Activated CD4-positive, alpha-beta T cell treated with anti-CD3 and anti-CD28 coated beads, Interleukin-2, Interleukin-6, amounts not matched to agents 100 ng/mL and 50 ng/mL, durations not matched to agents 16 hours and 8 hours (primary cell): ENCODE results near the gene CAMSAP2.
A peak's percentile ranks its signal among the peaks of the same experiment; 100 is the strongest.

Source experiments
- DNase-seq: peaks from one replicate; pipeline ENCODE4 v3.0.0-alpha.2; 2020

The CAMSAP2 gene

DNA sequence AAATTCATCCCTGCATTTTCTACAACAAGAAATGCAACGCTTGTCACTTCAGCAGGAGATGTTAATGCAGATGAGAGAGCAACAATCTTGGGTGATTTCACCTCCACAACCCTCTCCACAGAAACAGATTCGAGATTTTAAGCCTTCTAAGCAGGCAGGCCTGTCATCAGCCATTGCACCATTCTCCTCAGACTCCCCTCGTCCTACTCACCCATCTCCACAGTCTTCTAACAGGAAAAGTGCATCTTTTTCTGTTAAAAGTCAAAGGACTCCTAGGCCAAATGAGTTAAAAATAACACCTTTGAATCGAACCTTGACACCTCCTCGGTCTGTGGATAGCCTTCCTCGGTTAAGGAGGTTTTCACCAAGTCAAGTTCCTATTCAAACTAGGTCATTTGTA, 110.7 kb downstream of the CAMSAP2 start:
- DNase-seq, result no peak

DNA sequence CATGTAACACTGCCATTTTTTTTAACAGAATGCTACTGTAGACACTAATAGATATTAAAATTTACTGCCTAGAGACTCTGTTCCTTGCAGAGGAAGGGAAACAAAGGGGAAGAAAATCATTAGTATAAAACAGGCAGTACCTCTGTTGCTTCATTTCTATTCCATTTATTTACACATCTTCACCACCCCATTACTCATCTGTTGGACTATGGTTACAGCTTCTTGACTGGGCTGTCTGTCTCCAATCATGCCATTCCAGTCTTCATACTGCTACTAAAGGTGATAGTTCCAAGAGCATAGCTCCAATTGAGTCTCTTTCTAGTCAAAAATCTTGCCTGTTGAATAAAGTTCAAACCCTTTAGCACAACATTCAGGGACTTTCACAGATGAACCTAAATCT, 111.9 kb downstream of the CAMSAP2 start:
- no peak for DNase-seq

DNA sequence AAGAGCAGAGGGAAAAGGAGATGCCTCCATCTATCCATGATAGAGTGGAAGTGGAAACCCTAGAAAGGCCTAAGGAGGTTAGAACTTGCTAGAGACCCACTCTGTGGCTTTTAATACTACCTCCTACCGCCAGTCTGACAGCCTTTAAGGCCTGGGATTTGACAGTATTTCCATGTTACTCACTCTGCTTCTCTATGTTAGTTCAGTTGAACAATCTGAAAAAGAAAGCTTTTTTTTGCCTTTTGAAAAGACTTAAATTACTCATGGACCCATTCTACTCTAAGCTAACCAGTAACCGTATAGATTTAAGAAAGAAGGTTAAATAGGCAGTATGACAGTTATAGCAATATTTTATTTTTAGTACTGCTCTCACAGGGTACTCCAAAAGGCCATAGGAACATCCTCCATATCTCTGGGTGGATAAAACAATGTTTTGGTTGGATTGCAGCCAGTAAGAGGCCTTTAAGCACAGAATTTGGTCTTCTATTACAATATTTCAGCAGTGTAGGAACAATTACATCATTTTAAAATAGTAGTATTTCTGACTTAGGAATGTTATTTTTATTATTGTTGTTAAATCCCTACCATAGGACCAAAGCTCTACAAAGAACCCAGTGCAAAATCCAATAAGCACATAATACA, 118.1 kb downstream of the CAMSAP2 start:
- no peak for DNase-seq

DNA sequence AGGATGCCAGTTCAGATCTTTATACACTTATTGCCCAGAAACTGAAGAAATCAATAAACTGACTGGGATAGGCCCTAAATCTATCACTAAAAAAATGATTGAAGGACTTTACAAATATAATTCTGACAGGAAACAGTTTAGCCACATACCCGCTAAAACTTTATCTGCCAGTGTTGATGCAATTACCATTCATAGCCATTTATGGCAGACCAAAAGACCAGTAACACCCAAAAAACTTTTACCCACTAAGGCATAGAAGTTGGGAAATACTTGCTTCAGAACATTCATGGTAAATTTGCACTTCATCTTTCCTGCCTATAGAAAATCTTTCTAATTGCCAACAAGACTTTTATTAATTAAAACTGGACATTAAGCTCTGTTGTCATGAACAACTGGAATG, 119.1 kb downstream of the CAMSAP2 start:
- no peak for DNase-seq

DNA sequence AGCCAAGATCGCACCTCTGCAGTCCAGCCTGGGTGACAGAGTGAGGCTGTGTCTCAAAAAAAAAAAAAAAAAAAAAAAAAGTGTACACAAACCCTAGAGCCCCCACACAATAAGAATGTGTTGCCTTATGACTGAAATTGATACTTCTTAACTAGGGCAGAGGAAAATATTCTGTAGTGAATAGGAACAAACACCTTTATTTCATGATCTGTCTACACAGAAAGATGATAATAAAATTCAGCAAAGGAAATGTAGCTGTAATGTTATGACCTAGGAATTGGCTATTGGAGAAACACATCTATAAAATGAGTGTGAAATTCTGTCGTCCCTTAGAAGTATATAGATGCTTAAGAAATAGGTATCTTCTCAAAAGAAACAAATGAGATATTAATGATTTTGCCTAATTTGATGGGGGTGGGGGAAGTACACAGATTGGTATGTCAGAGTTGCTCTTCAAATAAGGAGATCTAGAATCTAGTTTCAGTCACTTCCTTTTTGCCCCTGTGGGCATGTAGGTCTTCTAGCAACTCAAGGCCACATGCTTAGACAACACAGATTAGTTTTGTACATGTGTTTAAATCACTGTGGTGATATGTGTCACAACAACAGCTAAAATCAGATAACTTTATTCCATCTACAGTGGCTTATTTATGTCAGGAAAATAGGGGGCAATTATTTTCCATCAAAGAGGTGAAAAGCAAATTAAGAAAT, 123.4 kb downstream of the CAMSAP2 start:
- no peak for DNase-seq

- DNase-seq, result no peak
Observed at GRCh38 chr1:200862713-200863415, 124.2 kb downstream of the CAMSAP2 start.

GRCh38 chr1:200866116-200866515, 127.4 kb downstream of the CAMSAP2 start:
- DNase-seq, result no peak

- DNase-seq, result peak; percentile 68
Observed at GRCh38 chr1:200866521-200866920, 127.8 kb downstream of the CAMSAP2 start.

- DNase-seq, result no peak
Observed at GRCh38 chr1:200867018-200867811, 128.5 kb downstream of the CAMSAP2 start.

DNA sequence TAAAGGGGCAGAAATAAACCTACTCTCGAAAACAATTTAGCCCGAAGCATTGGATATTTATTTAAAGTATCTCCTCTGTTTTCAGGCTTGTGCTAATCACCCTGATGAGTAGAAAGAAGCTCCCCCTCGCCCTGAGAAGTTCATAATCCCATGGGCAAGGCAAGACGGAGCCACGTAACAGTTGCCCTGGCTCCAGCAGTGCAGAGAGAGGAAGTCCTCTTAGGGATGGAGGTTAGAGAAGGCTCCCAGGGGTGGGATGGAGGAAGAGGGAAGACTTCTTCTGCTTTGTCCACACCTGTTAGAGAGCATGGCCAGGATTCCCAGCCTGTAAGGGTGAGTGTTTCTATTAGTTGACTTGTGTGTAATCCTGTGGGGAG, 130.7 kb downstream of the CAMSAP2 start:
- DNase-seq, result no peak

- peak; percentile 80 for DNase-seq
Observed at GRCh38 chr1:200869753-200870391, 131.2 kb downstream of the CAMSAP2 start.

- no peak for DNase-seq
Observed at GRCh38 chr1:200872446-200873115, 133.9 kb downstream of the CAMSAP2 start, which contains the start of gene GPR25. TSS of gene GPR25 (plus strand) at chr1:200872981. CDS start at chr1:200873038, 57 bp downstream.

- no peak for DNase-seq
Observed at GRCh38 chr1:200873116-200873670, 134.5 kb downstream of the CAMSAP2 start.

- DNase-seq, result no peak
Observed at GRCh38 chr1:200873671-200874397, 135.1 kb downstream of the CAMSAP2 start.

DNA sequence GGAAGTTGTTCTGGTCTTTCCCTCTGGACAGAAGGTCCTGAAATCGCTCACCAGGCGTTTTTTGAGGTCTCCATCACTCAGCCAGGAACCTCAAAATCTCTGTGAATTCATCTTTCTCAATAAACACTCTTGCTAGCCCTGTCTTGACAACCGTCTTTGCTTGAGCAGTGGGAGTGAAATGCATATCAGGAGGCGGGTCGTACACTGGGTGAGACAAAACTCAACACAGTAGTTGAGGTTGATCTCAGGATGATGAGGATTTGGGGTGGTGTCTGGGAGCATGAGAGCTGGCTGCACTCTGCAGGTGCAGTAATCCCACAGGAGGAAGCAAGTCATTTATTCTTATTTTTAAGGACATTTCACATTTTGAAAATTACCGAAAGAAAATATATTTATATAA, 136.0 kb downstream of the CAMSAP2 start:
- DNase-seq, result no peak

DNA sequence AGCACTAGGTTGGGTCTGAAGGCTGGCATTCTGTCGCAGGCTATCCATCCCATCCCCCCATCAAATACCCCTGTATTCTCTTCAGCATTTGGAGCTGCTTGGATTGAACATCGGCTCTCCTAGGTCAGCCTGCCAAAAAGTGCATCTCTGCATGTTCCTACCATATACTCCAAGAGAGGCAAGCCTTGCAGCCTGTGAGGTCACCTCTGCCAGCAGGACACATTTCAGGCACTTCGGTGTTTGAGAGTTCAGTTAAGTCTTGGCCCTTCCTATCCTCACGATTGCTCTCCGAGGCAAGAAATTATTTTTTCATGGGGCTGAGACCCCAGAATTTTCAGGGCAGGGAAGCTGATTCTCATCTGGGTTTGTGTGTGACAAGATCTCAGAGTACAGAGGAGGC, 136.7 kb downstream of the CAMSAP2 start:
- no peak for DNase-seq

DNA sequence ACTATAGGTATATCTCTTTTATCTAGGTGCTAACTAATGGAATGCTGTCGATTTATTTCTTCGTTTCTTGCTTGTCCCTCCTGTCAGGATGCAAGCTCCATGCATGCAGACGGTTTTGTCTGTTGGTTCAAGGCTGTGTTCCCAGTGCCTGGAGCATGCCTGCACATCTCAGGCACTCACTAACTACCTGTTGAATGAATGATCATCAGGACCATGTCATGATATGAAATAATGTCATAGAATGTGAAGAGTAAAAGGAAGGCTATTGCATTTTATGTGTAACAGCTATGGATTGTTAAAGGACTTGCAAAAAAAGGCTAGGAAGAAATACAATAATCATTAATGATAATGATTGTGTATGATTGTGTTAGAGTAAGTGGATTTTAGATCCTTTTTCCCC, 138.3 kb downstream of the CAMSAP2 start:
- no peak for DNase-seq

- DNase-seq, result peak; percentile 91
Observed at GRCh38 chr1:200877839-200878551, 139.3 kb downstream of the CAMSAP2 start.

GRCh38 chr1:200880212-200880611, 141.5 kb downstream of the CAMSAP2 start:
- DNase-seq, result peak; percentile 63

DNA sequence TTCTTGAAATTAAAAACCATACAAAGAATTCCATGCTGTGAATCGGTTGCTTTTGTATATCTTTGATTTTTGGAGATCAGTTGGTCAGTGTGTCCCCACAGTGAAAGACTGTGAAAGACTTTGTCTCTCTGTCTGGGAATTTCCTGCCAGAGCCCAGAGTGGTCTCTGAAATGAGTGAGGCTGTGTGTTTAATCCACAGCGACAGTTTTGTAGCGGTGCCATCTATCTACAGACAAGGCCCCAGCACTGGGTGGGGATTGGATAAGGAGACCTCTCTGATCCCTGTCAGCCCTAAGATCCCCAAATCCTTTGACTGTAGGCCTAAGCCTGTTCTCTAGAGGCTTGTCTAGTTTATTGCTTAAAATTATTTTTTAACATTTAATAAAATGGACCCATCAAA, 144.4 kb downstream of the CAMSAP2 start:
- no peak for DNase-seq
